ENCODE results near the gene B3GNT4. TPM values are rescaled to one million over a fixed set of nuclear protein-coding genes. Genes with fewer than 3 reads are reported as not detected.

The B3GNT4 gene
- total RNA-seq, 4 donors from 2014 or later = not detected

DNA sequence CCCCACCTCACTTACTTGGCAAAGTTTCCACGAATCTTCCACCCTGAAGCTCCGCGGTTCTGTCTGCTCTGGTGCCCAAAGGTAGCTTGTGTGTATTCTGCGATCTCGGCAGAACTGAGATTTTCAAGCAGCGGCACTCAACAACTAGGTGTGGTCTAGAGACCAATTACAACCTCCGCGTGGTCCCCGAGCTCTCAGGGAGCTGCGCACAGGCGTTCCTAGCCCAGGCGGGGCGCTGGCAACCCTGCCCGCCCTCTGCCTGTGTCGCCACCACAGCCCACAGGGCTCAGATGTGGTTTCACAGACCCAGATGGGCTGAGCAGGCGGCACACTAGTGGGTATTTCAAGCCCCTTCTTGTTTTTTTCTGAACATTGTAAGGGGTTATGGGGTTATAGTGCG is 23.8 kb downstream of the B3GNT4 start:
- Histone ChIP-seq H3K4me3 (no peak overlapping the region), H3K36me3 (peaks cover 13 to 59% (median 43%) of the 10 kb centered on the region in 4 donors), H3K4me1 (peaks cover 28 to 36% (median 36%) of the 10 kb centered on the region in 4 donors), H3K27ac (replicated peaks in 1 of 4) (no peak overlapping the region), H3K27me3 (no peaks in the 10 kb centered on the region), H3K9me3 (no peaks in the 10 kb centered on the region)
- no peak for TF ChIP-seq EP300 (IDR thresholded peaks at IDR 0.05)
- TF ChIP-seq POLR2AphosphoS5 (IDR thresholded peaks at IDR 0.05) = no peak
- TF ChIP-seq CTCF (IDR thresholded peaks at IDR 0.05) = no peak
- TF ChIP-seq POLR2A (IDR thresholded peaks at IDR 0.05; ENCODE audit: low read depth) = no peak
- no peak for DNase-seq (ENCODE audit: extremely low spot score)
- intact Hi-C loops (cut with DNase I) = loop anchor here (5.0 kb wide), 1 partner anchor 40 kb away; the partner anchor contains the start of gene VPS33A
- 91% methylated on average over 12 of the region's 17 CpGs for WGBS

DNA sequence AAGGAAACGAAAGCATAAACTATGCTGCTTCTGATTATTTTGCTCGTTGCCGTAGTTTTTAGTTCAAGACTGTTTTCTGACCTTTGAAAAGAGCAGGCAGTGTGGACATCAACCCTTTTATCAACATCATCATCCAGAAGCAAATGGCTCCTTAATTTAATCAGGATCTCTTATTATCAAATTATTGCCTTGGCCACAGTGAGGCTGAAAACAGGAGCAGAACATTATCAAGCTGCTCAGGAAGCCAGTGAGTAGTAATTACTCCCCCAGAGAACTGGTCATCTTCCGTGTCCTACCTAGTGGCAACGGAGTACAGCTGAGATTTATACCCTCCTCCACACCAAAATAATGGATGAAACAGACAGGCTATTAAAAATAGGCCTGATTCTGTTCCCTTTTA is 24.6 kb downstream of the B3GNT4 start:
- Histone ChIP-seq H3K36me3 (peaks cover 21 to 59% (median 43%) of the 10 kb centered on the region in 4 donors), H3K27me3 (no peaks in the 10 kb centered on the region), H3K27ac (replicated peaks in 1 of 4) (no peak overlapping the region), H3K9me3 (no peaks in the 10 kb centered on the region), H3K4me1 (peaks cover 27 to 35% (median 31%) of the 10 kb centered on the region in 4 donors), H3K4me3 (no peak overlapping the region)
- intact Hi-C loops (cut with DNase I) = loop anchor here (5.0 kb wide), 1 partner anchor 39 kb away; the partner anchor contains the start of gene VPS33A
- no peak for DNase-seq (ENCODE audit: extremely low spot score)
- WGBS = 91% methylated on average over 5 of the region's 5 CpGs
- no peak for TF ChIP-seq EP300 (IDR thresholded peaks at IDR 0.05)
- TF ChIP-seq POLR2A (IDR thresholded peaks at IDR 0.05; ENCODE audit: low read depth) = no peak
- no peak for TF ChIP-seq POLR2AphosphoS5 (IDR thresholded peaks at IDR 0.05)
- TF ChIP-seq CTCF (IDR thresholded peaks at IDR 0.05) = no peak

DNA sequence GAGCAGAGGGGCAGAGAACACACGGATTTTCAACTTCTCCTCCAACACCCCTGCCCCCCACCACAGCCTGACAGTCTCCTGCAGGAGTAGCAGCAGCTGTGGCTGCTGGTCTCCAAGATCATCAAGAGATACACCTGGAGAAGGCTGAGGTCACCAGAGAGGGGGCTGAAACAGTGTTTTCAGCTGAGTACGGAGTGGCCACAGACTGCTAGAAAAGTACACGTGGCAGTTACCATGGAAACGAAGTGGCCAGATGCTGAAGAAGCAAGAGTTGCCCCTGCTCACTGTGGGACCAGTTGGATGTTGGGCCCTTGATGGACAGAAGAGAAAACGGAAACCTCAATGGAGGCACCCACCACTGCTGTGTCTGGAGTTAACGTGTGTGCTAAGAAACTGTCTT is 27.3 kb downstream of the B3GNT4 start:
- TF ChIP-seq POLR2AphosphoS5 (IDR thresholded peaks at IDR 0.05) (no peak), EP300 (IDR thresholded peaks at IDR 0.05) (no peak)
- 77% methylated on average over 6 of the region's 6 CpGs for WGBS
- Histone ChIP-seq H3K27ac (replicated peaks in 1 of 4) (no peak overlapping the region), H3K4me1 (peaks cover 7 to 11% (median 9%) of the 10 kb centered on the region in 4 donors), H3K4me3 (no peak overlapping the region), H3K27me3 (no peaks in the 10 kb centered on the region), H3K9me3 (no peaks in the 10 kb centered on the region), H3K36me3 (peaks cover 40 to 72% (median 59%) of the 10 kb centered on the region in 4 donors)
- DNase-seq (ENCODE audit: extremely low spot score) = no peak
- intact Hi-C loops (cut with DNase I) = no loop called here

GRCh38 chr12:122232691-122233090 is 29.2 kb downstream of the B3GNT4 start:
- TF ChIP-seq POLR2AphosphoS5 (IDR thresholded peaks at IDR 0.05) = no peak
- TF ChIP-seq EP300 (IDR thresholded peaks at IDR 0.05) = no peak
- no peak for TF ChIP-seq CTCF (IDR thresholded peaks at IDR 0.05)
- no peak for TF ChIP-seq POLR2A (IDR thresholded peaks at IDR 0.05; ENCODE audit: low read depth)
- intact Hi-C loops (cut with DNase I) = no loop called here
- 91% methylated on average over 10 of the region's 10 CpGs for WGBS
- Histone ChIP-seq H3K27ac (replicated peaks in 1 of 4) (no peak overlapping the region), H3K9me3 (no peaks in the 10 kb centered on the region), H3K4me3 (no peak overlapping the region), H3K36me3 (peaks cover 40 to 87% (median 75%) of the 10 kb centered on the region in 4 donors), H3K27me3 (no peaks in the 10 kb centered on the region), H3K4me1 (no peaks in the 10 kb centered on the region)
- DNase-seq (ENCODE audit: extremely low spot score) = no peak

GRCh38 chr12:122235741-122236140 is 32.2 kb downstream of the B3GNT4 start:
- no peak for DNase-seq (ENCODE audit: extremely low spot score)
- no peaks in the 10 kb centered on the region for H3K27me3 ChIP-seq
- WGBS = 85% methylated on average over 7 of the region's 7 CpGs
- peaks cover 52 to 97% (median 88%) of the 10 kb centered on the region in 4 donors for H3K36me3 ChIP-seq
- TF ChIP-seq CTCF (IDR thresholded peaks at IDR 0.05) = no peak
- no peak for TF ChIP-seq POLR2A (IDR thresholded peaks at IDR 0.05; ENCODE audit: low read depth)
- TF ChIP-seq EP300 (IDR thresholded peaks at IDR 0.05) = no peak
- TF ChIP-seq POLR2AphosphoS5 (IDR thresholded peaks at IDR 0.05) = no peak
- no peak overlapping the region for H3K4me3 ChIP-seq
- no peaks in the 10 kb centered on the region for H3K4me1 ChIP-seq
- no peaks in the 10 kb centered on the region for H3K9me3 ChIP-seq
- intact Hi-C loops (cut with DNase I) = no loop called here
- no peak overlapping the region for H3K27ac ChIP-seq (replicated peaks in 1 of 4)

All from esophagus muscularis mucosa (tissue), 4 donors.